ENCODE measurements around the gene ADAMTSL5. TPM values are rescaled to one million over a fixed set of nuclear protein-coding genes. Genes with fewer than 3 reads are reported as not detected.
"Not testable (repeated sequence)": the region's sequence is repeated elsewhere in the genome, so short reads cannot be mapped to it uniquely, and the experiment has no call there.

Gene ADAMTSL5
- total RNA-seq, 1 donor from 2014 or later, result 6.6 TPM

GRCh38 chr19:1477056-1477455 lies 35.8 kb downstream of the ADAMTSL5 start:
- peak overlapping the region; percentile 39 for H3K4me3 Mint-ChIP-seq
- DNase-seq; H3K9me3 Mint-ChIP-seq; H3K27ac Mint-ChIP-seq; H3K27me3 Mint-ChIP-seq; H3K36me3 Mint-ChIP-seq (ENCODE audit: low read depth): not testable (repeated sequence)
- intact Hi-C loops (cut with micrococcal nuclease), result loop anchor here (5.0 kb wide), 2 partner anchors 35 to 40 kb away; partner anchors contain the start of genes ADAMTSL5 and RPS15
- peaks cover 13% of the 10 kb centered on the region for H3K4me1 Mint-ChIP-seq

- Mint-ChIP-seq H3K27ac (no peak overlapping the region), H3K36me3 (ENCODE audit: low read depth) (peaks cover 4% of the 10 kb centered on the region), H3K4me1 (peaks cover 15% of the 10 kb centered on the region), H3K27me3 (peaks cover 5% of the 10 kb centered on the region), H3K4me3 (no peak overlapping the region), H3K9me3 (no peaks in the 10 kb centered on the region)
- intact Hi-C loops (cut with micrococcal nuclease), result loop anchor here (5.0 kb wide), 2 partner anchors 36 to 39 kb away; partner anchors contain the start of genes ADAMTSL5 and RPS15
- no peak for DNase-seq
Observed at GRCh38 chr19:1475751-1476437, 36.9 kb downstream of the ADAMTSL5 start.

GRCh38 chr19:1474765-1475351 lies 38.0 kb downstream of the ADAMTSL5 start:
- Mint-ChIP-seq H3K27me3 (peaks cover 6% of the 10 kb centered on the region), H3K27ac (no peak overlapping the region), H3K4me1 (peaks cover 15% of the 10 kb centered on the region), H3K9me3 (no peaks in the 10 kb centered on the region), H3K36me3 (ENCODE audit: low read depth) (peaks cover 6% of the 10 kb centered on the region), H3K4me3 (no peak overlapping the region)
- DNase-seq, result no peak
- intact Hi-C loops (cut with micrococcal nuclease), result loop anchor here (5.0 kb wide), 2 partner anchors 37 to 38 kb away; partner anchors contain the start of genes ADAMTSL5 and RPS15

DNA sequence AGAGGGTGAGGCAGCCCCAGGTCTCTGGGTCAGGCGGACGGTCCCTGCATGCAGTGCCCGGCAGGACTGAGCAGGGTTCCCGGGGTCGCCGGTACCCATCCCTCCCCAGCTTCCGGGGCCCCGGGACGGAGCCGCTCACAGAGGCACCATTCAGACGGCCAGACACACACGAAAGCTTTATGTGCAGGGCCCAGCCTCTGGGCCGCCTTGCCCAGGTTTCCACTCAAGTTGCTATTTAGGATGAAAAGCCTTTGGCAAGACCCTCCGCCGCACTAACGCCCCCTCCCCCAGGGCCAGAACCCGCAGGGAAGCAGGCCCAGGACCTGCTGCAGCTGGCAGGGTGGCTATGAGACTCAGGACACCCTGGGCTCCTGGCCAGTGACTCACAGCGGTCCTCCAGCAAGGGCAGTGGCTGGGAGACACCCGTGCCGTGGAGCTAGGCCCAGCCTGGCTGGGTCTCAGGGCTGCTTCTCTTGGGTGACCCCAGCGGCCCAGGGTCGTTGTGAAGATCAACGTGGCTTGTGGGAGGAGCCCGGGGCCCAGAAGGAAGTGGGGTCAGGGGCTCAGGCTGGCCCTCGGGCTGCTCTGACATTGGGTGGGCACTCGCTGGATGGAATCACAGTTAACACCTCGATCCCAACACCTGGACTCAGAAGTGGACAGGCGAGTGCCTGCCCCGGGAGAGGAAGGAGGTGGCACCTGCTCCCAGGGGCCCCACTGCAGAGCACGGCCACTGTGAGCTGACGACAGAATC lies 38.6 kb downstream of the ADAMTSL5 start:
- Mint-ChIP-seq H3K9me3 (no peaks in the 10 kb centered on the region), H3K36me3 (ENCODE audit: low read depth) (peaks cover 5% of the 10 kb centered on the region), H3K4me3 (no peak overlapping the region), H3K27ac (no peak overlapping the region), H3K27me3 (peaks cover 6% of the 10 kb centered on the region), H3K4me1 (peaks cover 13% of the 10 kb centered on the region)
- DNase-seq, result no peak
- intact Hi-C loops (cut with micrococcal nuclease), result no loop called here

- peaks cover 6% of the 10 kb centered on the region for H3K27me3 Mint-ChIP-seq
- H3K4me1 Mint-ChIP-seq, result peaks cover 9% of the 10 kb centered on the region
- intact Hi-C loops (cut with micrococcal nuclease), result no loop called here
- H3K9me3 Mint-ChIP-seq, result no peaks in the 10 kb centered on the region
- H3K36me3 Mint-ChIP-seq (ENCODE audit: low read depth), result peaks cover 3% of the 10 kb centered on the region
- H3K4me3 Mint-ChIP-seq, result no peak overlapping the region
- no peak overlapping the region for H3K27ac Mint-ChIP-seq
- no peak for DNase-seq
Observed at GRCh38 chr19:1473085-1473851, 39.6 kb downstream of the ADAMTSL5 start.

DNA sequence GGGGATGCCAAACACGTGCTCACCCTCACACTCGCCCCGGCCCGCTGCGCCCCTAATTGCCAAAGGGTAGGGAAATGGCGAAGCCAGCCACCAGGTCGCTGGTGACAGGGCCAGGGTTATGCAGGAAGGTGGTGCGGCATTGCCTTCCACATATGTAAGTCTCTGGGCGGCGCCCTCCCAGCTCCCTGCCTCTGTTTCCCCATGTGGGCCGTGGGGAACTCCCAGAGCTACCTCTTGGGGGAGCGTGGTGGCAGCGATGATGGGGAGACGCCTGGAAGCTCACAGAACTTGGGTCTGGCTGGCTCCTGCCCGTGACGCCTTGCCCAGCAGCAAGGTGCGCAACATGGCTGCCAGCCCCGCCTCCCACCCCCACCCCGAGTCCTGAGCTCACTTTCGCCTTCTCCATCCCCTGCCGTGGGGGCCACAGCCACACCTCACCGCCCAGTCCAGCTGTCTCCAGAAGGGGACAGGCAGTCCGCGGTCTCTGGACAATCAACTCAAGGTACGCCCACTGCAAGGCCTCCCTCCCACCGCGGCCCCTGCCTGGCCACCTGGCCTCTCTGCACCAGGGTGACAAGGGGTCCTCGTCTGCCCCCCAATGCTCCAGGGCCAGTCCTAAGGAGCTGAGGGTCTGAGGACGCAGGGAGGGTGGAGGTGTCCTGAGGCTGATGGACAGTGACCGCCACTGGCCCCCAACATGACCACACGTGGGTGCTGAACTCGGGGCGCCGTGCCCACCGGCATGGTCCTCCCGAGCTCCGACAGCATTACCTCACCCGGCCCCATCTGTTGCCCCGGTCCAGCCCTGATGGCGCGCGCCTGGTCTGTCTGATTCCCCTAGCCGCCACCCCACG lies 40.4 kb downstream of the ADAMTSL5 start:
- H3K27ac Mint-ChIP-seq, result no peak overlapping the region
- peaks cover 6% of the 10 kb centered on the region for H3K27me3 Mint-ChIP-seq
- intact Hi-C loops (cut with micrococcal nuclease), result no loop called here
- H3K4me3 Mint-ChIP-seq, result no peak overlapping the region
- no peaks in the 10 kb centered on the region for H3K9me3 Mint-ChIP-seq
- H3K4me1 Mint-ChIP-seq, result peaks cover 3% of the 10 kb centered on the region
- DNase-seq, result no peak
- H3K36me3 Mint-ChIP-seq (ENCODE audit: low read depth), result peaks cover 2% of the 10 kb centered on the region

- H3K9me3 Mint-ChIP-seq, result no peaks in the 10 kb centered on the region
- peaks cover 6% of the 10 kb centered on the region for H3K27me3 Mint-ChIP-seq
- H3K4me1 Mint-ChIP-seq, result peaks cover 2% of the 10 kb centered on the region
- DNase-seq, result peak; percentile 70
- peaks cover 1% of the 10 kb centered on the region for H3K36me3 Mint-ChIP-seq (ENCODE audit: low read depth)
- peak overlapping the region; percentile 54 for H3K4me3 Mint-ChIP-seq
- no peak overlapping the region for H3K27ac Mint-ChIP-seq
- intact Hi-C loops (cut with micrococcal nuclease), result loop anchor here (2.0 kb wide), 1 partner anchor 27 kb away; no protein-coding TSS in a partner anchor
Observed at GRCh38 chr19:1471515-1472160, 41.2 kb downstream of the ADAMTSL5 start.

GRCh38 chr19:1471010-1471514 lies 41.8 kb downstream of the ADAMTSL5 start:
- intact Hi-C loops (cut with micrococcal nuclease), result loop anchor here (2.0 kb wide), 1 partner anchor 26 kb away; no protein-coding TSS in a partner anchor
- peak; percentile 77 for DNase-seq
- Mint-ChIP-seq H3K27me3 (peaks cover 6% of the 10 kb centered on the region), H3K27ac (no peak overlapping the region), H3K9me3 (no peaks in the 10 kb centered on the region), H3K4me3 (peak overlapping the region; percentile 54), H3K4me1 (peaks cover 2% of the 10 kb centered on the region), H3K36me3 (ENCODE audit: low read depth) (peaks cover 1% of the 10 kb centered on the region)

- Mint-ChIP-seq H3K36me3 (ENCODE audit: low read depth) (peaks cover 1% of the 10 kb centered on the region), H3K4me1 (peaks cover 2% of the 10 kb centered on the region), H3K4me3 (peak overlapping the region; percentile 73), H3K9me3 (no peaks in the 10 kb centered on the region), H3K27me3 (peaks cover 6% of the 10 kb centered on the region), H3K27ac (no peak overlapping the region)
- DNase-seq, result peak; percentile 94
- intact Hi-C loops (cut with micrococcal nuclease), result loop anchor here (2.0 kb wide), 1 partner anchor 26 kb away; no protein-coding TSS in a partner anchor
Observed at GRCh38 chr19:1470305-1471009, 42.4 kb downstream of the ADAMTSL5 start.

GRCh38 chr19:1470055-1470304 lies 42.8 kb downstream of the ADAMTSL5 start:
- H3K27me3 Mint-ChIP-seq, result peaks cover 6% of the 10 kb centered on the region
- H3K4me3 Mint-ChIP-seq, result peak overlapping the region; percentile 73
- H3K9me3 Mint-ChIP-seq, result no peaks in the 10 kb centered on the region
- H3K36me3 Mint-ChIP-seq (ENCODE audit: low read depth), result peaks cover 1% of the 10 kb centered on the region
- peaks cover 2% of the 10 kb centered on the region for H3K4me1 Mint-ChIP-seq
- no peak for DNase-seq
- intact Hi-C loops (cut with micrococcal nuclease), result loop anchor here (2.0 kb wide), 1 partner anchor 25 kb away; no protein-coding TSS in a partner anchor
- no peak overlapping the region for H3K27ac Mint-ChIP-seq

- intact Hi-C loops (cut with micrococcal nuclease), result loop anchor here (2.0 to 5.0 kb wide), 2 partner anchors 25 to 288 kb away; no protein-coding TSS in a partner anchor
- peaks cover 2% of the 10 kb centered on the region for H3K4me1 Mint-ChIP-seq
- DNase-seq, result peak; percentile 80
Observed at GRCh38 chr19:1469255-1470054, 43.4 kb downstream of the ADAMTSL5 start.

More at GRCh38 chr19:1469255-1470054, 43.4 kb downstream of the ADAMTSL5 start:
- peaks cover 6% of the 10 kb centered on the region for H3K27me3 Mint-ChIP-seq
- peak overlapping the region; percentile 73 for H3K4me3 Mint-ChIP-seq
- no peak overlapping the region for H3K27ac Mint-ChIP-seq
- H3K9me3 Mint-ChIP-seq, result no peaks in the 10 kb centered on the region
- H3K36me3 Mint-ChIP-seq (ENCODE audit: low read depth), result peaks cover 1% of the 10 kb centered on the region

Measured in activated CD4-positive, alpha-beta T cell treated with anti-CD3 and anti-CD28 coated beads, Interleukin-2, amount 10 ng/mL, durations not matched to agents 24 days and 14 days (primary cell).